Prostate gland (tissue), 2 donors: ENCODE measurements around the gene SWAP70.

Experiments used
- CTCF ChIP-seq, 4 experiments: fragments of 200-600 bp in 2 of 4; fragments of 450-650 bp in 2 of 4; sonication (generic) in 2 of 4; IDR thresholded peaks; 1 replicate in 3 of 4; 2 replicates in 1 of 4; pipeline ENCODE4 v1.5.1; 2016 to 2019; ENCODE audit warnings: antibody characterized with exemption in 4 of 4, mild to moderate bottlenecking in 2 of 4, moderate library complexity in 2 of 4
- POLR2A ChIP-seq: fragments of 450-650 bp; IDR thresholded peaks from one replicate; pipeline ENCODE4 v1.6.1; 2016; ENCODE audit warnings: antibody characterized with exemption, mild to moderate bottlenecking
- POLR2AphosphoS5 ChIP-seq: sonication (generic); formaldehyde crosslinking; IDR thresholded peaks from one replicate; pipeline ENCODE4 v1.6.1; 2017; ENCODE audit warnings: antibody characterized with exemption

DNA sequence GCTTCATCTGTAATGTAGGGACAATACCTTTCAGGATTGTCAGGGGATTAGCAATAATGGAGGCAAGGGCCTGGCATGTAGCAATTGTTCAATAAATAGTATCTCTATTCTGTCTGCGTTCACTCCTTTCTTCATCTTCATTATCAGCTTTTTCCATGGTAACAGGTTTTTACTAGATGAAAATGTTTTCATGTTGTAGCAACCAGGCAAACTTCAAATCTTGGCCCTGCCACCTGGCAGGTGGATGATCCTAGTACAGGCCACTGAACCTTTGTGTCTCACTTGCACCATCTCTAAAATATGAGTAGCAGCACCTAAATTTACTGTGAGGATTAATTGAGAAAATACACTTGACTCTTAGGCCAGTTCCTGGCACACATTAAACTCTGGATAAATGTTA is 83.4 kb downstream of the SWAP70 start:
- no peak for TF ChIP-seq POLR2A
- TF ChIP-seq POLR2AphosphoS5 = no peak
- TF ChIP-seq CTCF (IDR thresholded peaks at IDR 0.05) = no peak
